Measurements from ENCODE around the gene KLHL2. TPM values are rescaled to one million over a fixed set of nuclear protein-coding genes. Genes with fewer than 3 reads are reported as not detected.
"Not testable (repeated sequence)": the region's sequence is repeated elsewhere in the genome, so short reads cannot be mapped to it uniquely, and the experiment has no call there.

The KLHL2 gene
- total RNA-seq, 1 donor from 2014 or later, result 10.6 TPM

DNA sequence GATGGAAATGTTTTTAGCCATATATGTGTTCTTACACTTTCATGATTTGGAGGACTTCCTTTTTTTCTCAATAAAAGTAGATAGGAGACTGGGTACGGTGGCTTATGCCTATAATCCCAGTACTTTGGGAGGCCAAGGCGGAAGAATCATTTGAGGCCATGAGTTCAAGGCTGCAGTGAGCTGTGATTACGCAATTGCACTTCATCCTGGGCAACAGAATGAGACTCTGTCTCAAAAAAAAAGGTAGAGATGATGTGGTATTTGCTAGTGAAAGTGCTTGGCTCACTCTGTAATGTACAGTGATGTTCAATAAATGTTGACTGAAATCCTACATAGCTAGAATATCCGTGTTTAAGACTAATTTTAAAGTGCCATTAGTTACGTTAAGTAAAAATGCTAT is 27.4 kb downstream of the KLHL2 start:
- peaks cover 11% of the 10 kb centered on the region for H3K4me1 Mint-ChIP-seq (ENCODE audit: unreplicated experiment)
- peaks cover 5% of the 10 kb centered on the region for H3K36me3 Mint-ChIP-seq (ENCODE audit: low read depth, unreplicated experiment)
- TF ChIP-seq, protein P1, sequence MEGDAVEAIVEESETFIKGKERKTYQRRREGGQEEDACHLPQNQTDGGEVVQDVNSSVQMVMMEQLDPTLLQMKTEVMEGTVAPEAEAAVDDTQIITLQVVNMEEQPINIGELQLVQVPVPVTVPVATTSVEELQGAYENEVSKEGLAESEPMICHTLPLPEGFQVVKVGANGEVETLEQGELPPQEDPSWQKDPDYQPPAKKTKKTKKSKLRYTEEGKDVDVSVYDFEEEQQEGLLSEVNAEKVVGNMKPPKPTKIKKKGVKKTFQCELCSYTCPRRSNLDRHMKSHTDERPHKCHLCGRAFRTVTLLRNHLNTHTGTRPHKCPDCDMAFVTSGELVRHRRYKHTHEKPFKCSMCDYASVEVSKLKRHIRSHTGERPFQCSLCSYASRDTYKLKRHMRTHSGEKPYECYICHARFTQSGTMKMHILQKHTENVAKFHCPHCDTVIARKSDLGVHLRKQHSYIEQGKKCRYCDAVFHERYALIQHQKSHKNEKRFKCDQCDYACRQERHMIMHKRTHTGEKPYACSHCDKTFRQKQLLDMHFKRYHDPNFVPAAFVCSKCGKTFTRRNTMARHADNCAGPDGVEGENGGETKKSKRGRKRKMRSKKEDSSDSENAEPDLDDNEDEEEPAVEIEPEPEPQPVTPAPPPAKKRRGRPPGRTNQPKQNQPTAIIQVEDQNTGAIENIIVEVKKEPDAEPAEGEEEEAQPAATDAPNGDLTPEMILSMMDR (IDR thresholded peaks at IDR 0.05; ENCODE audit: unreplicated experiment), result no peak
- no peak for DNase-seq (ENCODE audit: low spot score)
- H3K4me3 Mint-ChIP-seq (ENCODE audit: unreplicated experiment), result no peak overlapping the region
- no peaks in the 10 kb centered on the region for H3K27me3 Mint-ChIP-seq (ENCODE audit: unreplicated experiment)
- no peak overlapping the region for H3K27ac Mint-ChIP-seq (ENCODE audit: unreplicated experiment)
- no peaks in the 10 kb centered on the region for H3K9me3 Mint-ChIP-seq (ENCODE audit: unreplicated experiment)

GRCh38 chr4:165236852-165237251 is 29.5 kb downstream of the KLHL2 start:
- not testable (repeated sequence) for H3K27ac Mint-ChIP-seq (ENCODE audit: unreplicated experiment); H3K4me1 Mint-ChIP-seq (ENCODE audit: unreplicated experiment); DNase-seq (ENCODE audit: low spot score)

DNA sequence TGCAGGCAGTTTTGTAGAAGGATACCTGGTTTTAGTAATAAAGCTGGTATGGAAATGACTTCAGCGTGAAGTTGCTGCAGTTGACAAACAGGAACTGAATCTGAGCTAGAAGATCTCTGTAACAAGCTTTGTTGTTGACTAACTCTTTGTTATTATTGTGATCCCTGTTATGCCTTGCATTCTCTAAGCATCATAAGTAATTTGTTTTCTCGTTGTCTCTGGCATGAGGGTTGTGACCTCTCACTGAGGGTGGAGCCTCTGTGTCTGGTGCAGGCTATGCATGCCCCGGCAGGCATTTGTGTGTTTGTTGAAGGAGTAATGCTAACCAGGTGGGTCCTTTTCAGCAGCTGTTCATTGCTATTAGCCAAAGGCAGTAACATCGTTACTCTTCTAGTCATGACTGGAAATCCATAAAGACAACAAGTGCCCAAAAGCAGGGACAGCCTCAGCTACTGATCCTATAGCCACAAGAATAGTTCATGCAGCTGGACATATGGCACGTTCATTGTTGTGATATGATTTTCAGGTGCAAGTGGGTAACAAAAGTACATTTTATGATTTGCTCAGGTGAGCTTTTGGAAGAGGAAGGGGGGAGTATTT is 30.8 kb downstream of the KLHL2 start:
- not testable (repeated sequence) for H3K36me3 Mint-ChIP-seq (ENCODE audit: low read depth, unreplicated experiment); H3K4me1 Mint-ChIP-seq (ENCODE audit: unreplicated experiment); H3K27ac Mint-ChIP-seq (ENCODE audit: unreplicated experiment)

More at GRCh38 chr4:165236852-165237251, 29.5 kb downstream of the KLHL2 start:
- not testable (repeated sequence) for H3K4me3 Mint-ChIP-seq (ENCODE audit: unreplicated experiment); H3K27me3 Mint-ChIP-seq (ENCODE audit: unreplicated experiment); H3K9me3 Mint-ChIP-seq (ENCODE audit: unreplicated experiment); H3K36me3 Mint-ChIP-seq (ENCODE audit: low read depth, unreplicated experiment)

DNA sequence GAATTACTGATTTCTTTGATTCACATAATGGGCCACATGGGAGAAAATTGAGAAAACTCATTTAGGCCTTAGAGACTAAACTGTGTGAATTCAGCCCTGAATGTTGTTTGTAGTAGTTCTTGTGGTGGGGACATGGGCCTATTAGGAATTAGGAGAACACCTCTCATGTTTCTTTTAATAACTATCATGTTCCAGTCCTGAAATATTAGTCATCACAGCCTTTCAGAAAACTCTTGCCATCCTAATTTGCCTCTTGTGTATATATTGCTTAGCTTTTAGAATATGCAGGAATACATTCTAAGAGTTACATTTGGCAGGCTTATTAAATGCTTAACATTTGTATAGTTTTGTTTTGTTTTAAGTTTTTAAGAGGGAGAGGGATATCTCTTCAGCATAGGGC is 33.4 kb downstream of the KLHL2 start:
- H3K27me3 Mint-ChIP-seq (ENCODE audit: unreplicated experiment); H3K4me1 Mint-ChIP-seq (ENCODE audit: unreplicated experiment); H3K4me3 Mint-ChIP-seq (ENCODE audit: unreplicated experiment); DNase-seq (ENCODE audit: low spot score); H3K36me3 Mint-ChIP-seq (ENCODE audit: low read depth, unreplicated experiment); H3K9me3 Mint-ChIP-seq (ENCODE audit: unreplicated experiment); H3K27ac Mint-ChIP-seq (ENCODE audit: unreplicated experiment): not testable (repeated sequence)

More for the DNA sequence above, 30.8 kb downstream of the KLHL2 start:
- not testable (repeated sequence) for H3K9me3 Mint-ChIP-seq (ENCODE audit: unreplicated experiment); H3K4me3 Mint-ChIP-seq (ENCODE audit: unreplicated experiment); DNase-seq (ENCODE audit: low spot score); H3K27me3 Mint-ChIP-seq (ENCODE audit: unreplicated experiment)

DNA sequence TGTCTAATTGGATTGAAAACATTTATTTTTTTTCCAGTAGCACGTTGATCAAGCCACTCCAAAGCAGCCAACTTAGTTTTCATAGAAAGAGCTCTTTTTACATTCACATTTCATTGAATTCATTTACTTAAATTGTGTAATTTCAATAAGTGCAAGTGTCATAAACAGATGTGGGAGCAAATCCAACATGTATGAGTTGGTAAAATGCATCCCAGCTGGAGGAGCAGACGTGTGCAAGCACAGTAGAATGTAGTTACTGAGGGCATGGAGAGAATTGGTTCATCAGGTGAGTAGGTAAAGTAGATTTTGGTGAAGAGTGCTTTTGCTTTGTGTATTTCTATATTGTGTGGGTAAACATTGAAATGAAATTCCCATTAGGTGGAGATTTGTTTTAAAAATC is 36.8 kb downstream of the KLHL2 start:
- not testable (repeated sequence) for H3K27me3 Mint-ChIP-seq (ENCODE audit: unreplicated experiment); DNase-seq (ENCODE audit: low spot score); H3K9me3 Mint-ChIP-seq (ENCODE audit: unreplicated experiment); H3K36me3 Mint-ChIP-seq (ENCODE audit: low read depth, unreplicated experiment); H3K4me1 Mint-ChIP-seq (ENCODE audit: unreplicated experiment); H3K27ac Mint-ChIP-seq (ENCODE audit: unreplicated experiment); H3K4me3 Mint-ChIP-seq (ENCODE audit: unreplicated experiment)

DNA sequence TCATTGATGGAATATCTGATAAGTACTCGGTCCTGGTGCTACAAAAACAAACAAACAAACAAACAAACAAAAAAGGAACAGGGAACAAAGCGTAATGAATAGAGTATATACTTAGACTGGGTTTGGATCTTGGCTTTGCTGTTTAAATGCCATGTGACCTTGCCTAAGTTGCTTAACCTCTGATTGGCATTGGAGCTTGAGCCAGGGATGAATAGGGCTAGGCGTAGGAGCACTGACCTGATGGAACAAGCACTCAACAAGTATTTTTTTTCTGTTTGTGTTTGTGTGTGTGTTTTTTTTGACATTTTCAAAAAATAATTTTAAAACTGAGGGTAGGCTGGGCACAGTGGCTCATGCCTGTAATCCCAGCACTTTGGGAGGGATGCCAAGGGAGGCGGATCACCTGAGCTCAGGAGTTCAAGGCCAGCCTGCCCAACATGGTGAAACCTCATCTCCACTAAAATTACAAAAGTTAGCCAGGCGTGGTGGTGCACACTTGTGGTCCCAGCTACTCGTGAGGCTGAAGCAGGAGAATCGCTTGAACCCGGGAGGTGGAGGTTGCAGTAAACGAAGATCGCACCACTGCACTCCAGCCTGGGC is 37.3 kb downstream of the KLHL2 start:
- not testable (repeated sequence) for H3K4me3 Mint-ChIP-seq (ENCODE audit: unreplicated experiment); H3K27me3 Mint-ChIP-seq (ENCODE audit: unreplicated experiment); H3K9me3 Mint-ChIP-seq (ENCODE audit: unreplicated experiment); H3K27ac Mint-ChIP-seq (ENCODE audit: unreplicated experiment); DNase-seq (ENCODE audit: low spot score); H3K36me3 Mint-ChIP-seq (ENCODE audit: low read depth, unreplicated experiment); H3K4me1 Mint-ChIP-seq (ENCODE audit: unreplicated experiment)

DNA sequence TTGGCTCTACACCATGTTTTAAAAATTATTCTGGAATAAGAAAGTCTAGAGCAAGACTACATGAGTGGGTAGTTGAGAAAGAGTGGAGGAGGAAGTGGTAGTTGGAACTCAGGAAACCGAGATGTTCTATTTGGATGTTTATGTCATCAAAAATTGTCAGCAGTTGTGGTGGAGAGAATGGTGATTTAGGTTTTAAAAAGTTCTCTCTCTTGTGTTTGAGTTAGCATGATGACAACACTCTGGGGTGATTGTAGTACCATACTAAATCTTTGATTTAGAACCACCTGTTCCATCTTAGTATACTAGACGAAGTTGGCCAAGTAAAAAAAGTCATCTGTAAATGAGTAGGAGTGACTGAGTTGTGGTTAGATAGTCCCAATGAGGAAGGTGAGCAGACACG is 40.7 kb downstream of the KLHL2 start:
- Mint-ChIP-seq H3K9me3 (ENCODE audit: unreplicated experiment) (no peaks in the 10 kb centered on the region), H3K36me3 (ENCODE audit: low read depth, unreplicated experiment) (no peaks in the 10 kb centered on the region), H3K27me3 (ENCODE audit: unreplicated experiment) (no peaks in the 10 kb centered on the region), H3K27ac (ENCODE audit: unreplicated experiment) (no peak overlapping the region), H3K4me1 (ENCODE audit: unreplicated experiment) (no peaks in the 10 kb centered on the region), H3K4me3 (ENCODE audit: unreplicated experiment) (no peak overlapping the region)
- DNase-seq (ENCODE audit: low spot score), result no peak
- TF ChIP-seq, protein P1 (IDR thresholded peaks at IDR 0.05; ENCODE audit: unreplicated experiment), result no peak

GRCh38 chr4:165248904-165249303 is 41.5 kb downstream of the KLHL2 start:
- not testable (repeated sequence) for H3K27ac Mint-ChIP-seq (ENCODE audit: unreplicated experiment); H3K27me3 Mint-ChIP-seq (ENCODE audit: unreplicated experiment); H3K4me3 Mint-ChIP-seq (ENCODE audit: unreplicated experiment); H3K4me1 Mint-ChIP-seq (ENCODE audit: unreplicated experiment); H3K9me3 Mint-ChIP-seq (ENCODE audit: unreplicated experiment); DNase-seq (ENCODE audit: low spot score); H3K36me3 Mint-ChIP-seq (ENCODE audit: low read depth, unreplicated experiment)

GRCh38 chr4:165254771-165255170 is 47.4 kb downstream of the KLHL2 start:
- H3K9me3 Mint-ChIP-seq (ENCODE audit: unreplicated experiment); DNase-seq (ENCODE audit: low spot score); H3K27me3 Mint-ChIP-seq (ENCODE audit: unreplicated experiment); H3K36me3 Mint-ChIP-seq (ENCODE audit: low read depth, unreplicated experiment); H3K27ac Mint-ChIP-seq (ENCODE audit: unreplicated experiment); H3K4me3 Mint-ChIP-seq (ENCODE audit: unreplicated experiment): not testable (repeated sequence)
- H3K4me1 Mint-ChIP-seq (ENCODE audit: unreplicated experiment), result peaks cover 18% of the 10 kb centered on the region

DNA sequence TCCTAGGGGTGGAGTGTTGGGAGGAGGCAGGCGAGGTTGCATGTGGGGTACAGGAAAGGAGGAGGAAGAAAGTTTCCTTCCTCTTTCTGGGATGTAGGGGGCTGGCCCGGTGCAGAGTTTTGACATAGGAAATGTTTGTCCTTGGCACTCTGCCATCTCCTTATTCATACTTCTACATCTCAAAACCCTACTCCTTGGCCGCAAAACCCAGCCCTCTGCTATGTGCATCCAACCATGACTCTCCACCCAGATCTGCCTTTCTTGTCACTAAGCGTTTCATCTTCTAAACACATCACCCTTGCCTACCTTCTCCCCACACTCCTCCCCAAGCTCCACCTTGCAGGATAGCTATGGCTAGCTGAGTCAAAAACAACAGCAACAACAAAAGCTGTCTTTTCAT is 48.1 kb downstream of the KLHL2 start:
- not testable (repeated sequence) for H3K36me3 Mint-ChIP-seq (ENCODE audit: low read depth, unreplicated experiment); H3K27ac Mint-ChIP-seq (ENCODE audit: unreplicated experiment); H3K9me3 Mint-ChIP-seq (ENCODE audit: unreplicated experiment); H3K27me3 Mint-ChIP-seq (ENCODE audit: unreplicated experiment); DNase-seq (ENCODE audit: low spot score); H3K4me3 Mint-ChIP-seq (ENCODE audit: unreplicated experiment)
- peaks cover 18% of the 10 kb centered on the region for H3K4me1 Mint-ChIP-seq (ENCODE audit: unreplicated experiment)
